Natural killer cell (primary cell): ENCODE measurements around the gene RPEL1. TPM values are rescaled to one million over a fixed set of nuclear protein-coding genes. Genes with fewer than 3 reads are reported as not detected.

Source experiments
- ATAC-seq, 3 donors: fragments of 150-1000 bp in 2 of 3; fragments of 200-7000 bp in 1 of 3; cut with Tn5 transposase; 1 replicate in 1 of 3; 2 replicates in 2 of 3; pipeline ENCODE4 v1.10.0; 2021; ENCODE audit warnings: mild to moderate bottlenecking in 2 of 3, moderate library complexity in 2 of 3
- DNase-seq, 2 donors: peaks; one replicate each; pipeline versions ENCODE4 v3.0.0 to v3.0.0-alpha.2; 2013 to 2021; ENCODE audit warnings: mixed read lengths in 1 of 2
- H3K27ac ChIP-seq: one replicate; pipeline ENCODE4 v1.5.1; 2013; ENCODE audit warnings: mild to moderate bottlenecking, low read length
- H3K27me3 ChIP-seq: one replicate; pipeline ENCODE4 v1.6.1; 2013; ENCODE audit warnings: low read length; ENCODE audit not compliant: control insufficient read depth, insufficient read depth
- H3K36me3 ChIP-seq: one replicate; pipeline ENCODE4 v1.6.1; 2013; ENCODE audit warnings: low read length; ENCODE audit not compliant: control insufficient read depth, insufficient read depth
- H3K4me1 ChIP-seq: one replicate; pipeline ENCODE4 v1.6.1; 2013; ENCODE audit warnings: low read length; ENCODE audit not compliant: control insufficient read depth, insufficient read depth
- H3K4me3 ChIP-seq: one replicate; pipeline ENCODE4 v1.5.1; 2013; ENCODE audit warnings: low read length
- H3K9me3 ChIP-seq: one replicate; pipeline ENCODE4 v1.6.1; 2013; ENCODE audit warnings: low read length; ENCODE audit not compliant: control insufficient read depth, insufficient read depth
- H3K27ac Mint-ChIP-seq, 2 donors: one replicate each; pipeline ENCODE4 v1.8.0; 2022; ENCODE audit warnings: mild to moderate bottlenecking in 2 of 2, mixed read lengths in 2 of 2, moderate library complexity in 1 of 2
- H3K27me3 Mint-ChIP-seq, 2 donors: one replicate each; pipeline ENCODE4 v1.8.0; 2022; ENCODE audit warnings: low read depth in 2 of 2, mixed read lengths in 2 of 2
- H3K36me3 Mint-ChIP-seq: one replicate; pipeline ENCODE4 v1.8.0; 2022; ENCODE audit warnings: mixed read lengths
- H3K4me1 Mint-ChIP-seq, 2 donors: one replicate each; pipeline ENCODE4 v1.8.0; 2022; ENCODE audit warnings: mixed read lengths in 2 of 2
- H3K4me3 Mint-ChIP-seq: one replicate; pipeline ENCODE4 v1.8.0; 2022; ENCODE audit warnings: mild to moderate bottlenecking, moderate library complexity, mixed read lengths
- H3K9me3 Mint-ChIP-seq, 2 donors: one replicate each; pipeline ENCODE4 v1.8.0; 2022; ENCODE audit warnings: mixed read lengths in 2 of 2
- WGBS: methylation state at CpG from one replicate; pipeline ENCODE4 v1.1.7; 2013; ENCODE audit warnings: missing lambda C conversion rate; ENCODE audit not compliant: insufficient coverage; 5-methylcytosine and 5-hydroxymethylcytosine counted together
- intact Hi-C: fragments of 100-400 bp; cut with micrococcal nuclease; formaldehyde crosslinking; loops from one replicate; pipeline ENCODE4 v1.14.2; 2022
- total RNA-seq, 4 donors: library from RNA; stranded (reverse); fragments of 120-200 nt in 1 of 4; gene quantifications; one replicate each; pipeline versions ENCODE4 v1.2.3 to v1.2.4, GENCODE V29; 2013 to 2022
- TF ChIP-seq, protein P1 (sequence below): fragments of 200-600 bp; IDR thresholded peaks from one replicate; pipeline ENCODE4 v1.8.0; 2022; ENCODE audit warnings: antibody characterized with exemption

Gene RPEL1
- total RNA-seq, 3 donors from 2014 or later (not counting 1 experiment from before 2014, with no cell fraction given), result not detected

GRCh38 chr10:103278537-103278823, 32.8 kb downstream of the RPEL1 start:
- Mint-ChIP-seq H3K27me3 (peaks cover 57 to 64% of the 10 kb centered on the region in 2 donors), H3K4me1 (peaks cover 0 to 9% of the 10 kb centered on the region in 2 donors), H3K4me3 (no peak overlapping the region), H3K36me3 (no peaks in the 10 kb centered on the region), H3K9me3 (peaks cover 0 to 4% of the 10 kb centered on the region in 2 donors), H3K27ac (no peak overlapping the region)
- H3K4me3 ChIP-seq, result no peak overlapping the region
- ATAC-seq, result no peak
- no peak overlapping the region for H3K27ac ChIP-seq
- H3K9me3 ChIP-seq, result peaks cover 4% of the 10 kb centered on the region
- H3K36me3 ChIP-seq, result no peaks in the 10 kb centered on the region
- 29% methylated on average over 12 of the region's 12 CpGs for WGBS
- H3K27me3 ChIP-seq, result peaks cover 32% of the 10 kb centered on the region
- no peak for DNase-seq
- intact Hi-C loops, result no loop called here
- TF ChIP-seq, protein P1, sequence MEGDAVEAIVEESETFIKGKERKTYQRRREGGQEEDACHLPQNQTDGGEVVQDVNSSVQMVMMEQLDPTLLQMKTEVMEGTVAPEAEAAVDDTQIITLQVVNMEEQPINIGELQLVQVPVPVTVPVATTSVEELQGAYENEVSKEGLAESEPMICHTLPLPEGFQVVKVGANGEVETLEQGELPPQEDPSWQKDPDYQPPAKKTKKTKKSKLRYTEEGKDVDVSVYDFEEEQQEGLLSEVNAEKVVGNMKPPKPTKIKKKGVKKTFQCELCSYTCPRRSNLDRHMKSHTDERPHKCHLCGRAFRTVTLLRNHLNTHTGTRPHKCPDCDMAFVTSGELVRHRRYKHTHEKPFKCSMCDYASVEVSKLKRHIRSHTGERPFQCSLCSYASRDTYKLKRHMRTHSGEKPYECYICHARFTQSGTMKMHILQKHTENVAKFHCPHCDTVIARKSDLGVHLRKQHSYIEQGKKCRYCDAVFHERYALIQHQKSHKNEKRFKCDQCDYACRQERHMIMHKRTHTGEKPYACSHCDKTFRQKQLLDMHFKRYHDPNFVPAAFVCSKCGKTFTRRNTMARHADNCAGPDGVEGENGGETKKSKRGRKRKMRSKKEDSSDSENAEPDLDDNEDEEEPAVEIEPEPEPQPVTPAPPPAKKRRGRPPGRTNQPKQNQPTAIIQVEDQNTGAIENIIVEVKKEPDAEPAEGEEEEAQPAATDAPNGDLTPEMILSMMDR, result no peak
- H3K4me1 ChIP-seq, result peaks cover 7% of the 10 kb centered on the region

GRCh38 chr10:103278862-103279298, 33.2 kb downstream of the RPEL1 start:
- no peaks in the 10 kb centered on the region for H3K36me3 ChIP-seq
- DNase-seq (peak in 1 of 2 donors; percentile 61), ATAC-seq (no peak)
- peaks cover 4% of the 10 kb centered on the region for H3K9me3 ChIP-seq
- Mint-ChIP-seq H3K27ac (no peak overlapping the region), H3K9me3 (peaks cover 0 to 4% of the 10 kb centered on the region in 2 donors), H3K36me3 (no peaks in the 10 kb centered on the region), H3K4me3 (no peak overlapping the region), H3K4me1 (peaks cover 0 to 9% of the 10 kb centered on the region in 2 donors), H3K27me3 (peaks cover 56 to 67% of the 10 kb centered on the region in 2 donors)
- TF ChIP-seq, protein P1, result no peak
- H3K27ac ChIP-seq, result no peak overlapping the region
- no peak overlapping the region for H3K4me3 ChIP-seq
- intact Hi-C loops, result no loop called here
- H3K27me3 ChIP-seq, result peaks cover 32% of the 10 kb centered on the region
- peaks cover 7% of the 10 kb centered on the region for H3K4me1 ChIP-seq
- WGBS, result 8% methylated on average over 11 of the region's 11 CpGs

DNA sequence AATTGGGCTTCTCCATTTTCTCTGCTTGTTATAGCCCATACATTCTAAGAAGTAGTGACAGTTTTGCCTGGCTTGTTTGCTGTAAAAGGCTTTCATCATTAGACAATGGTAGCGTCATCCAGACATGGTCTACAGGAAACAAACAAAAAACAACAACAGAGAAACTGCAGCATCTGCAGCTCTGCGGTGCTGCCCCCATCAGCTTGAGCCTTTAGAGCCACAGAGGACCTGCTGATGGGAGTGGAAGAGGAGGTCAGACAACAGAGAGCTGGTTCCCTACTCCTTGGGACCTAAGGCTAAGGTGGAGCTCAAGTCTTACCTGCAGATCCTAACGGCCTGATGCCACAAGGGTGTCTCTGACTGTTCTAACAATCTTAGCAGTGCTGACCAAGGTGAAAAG, 34.3 kb downstream of the RPEL1 start:
- Histone ChIP-seq H3K4me1 (peaks cover 7% of the 10 kb centered on the region), H3K36me3 (no peaks in the 10 kb centered on the region), H3K27ac (no peak overlapping the region), H3K9me3 (peaks cover 4% of the 10 kb centered on the region), H3K4me3 (no peak overlapping the region), H3K27me3 (peaks cover 32% of the 10 kb centered on the region)
- DNase-seq, result no peak
- Mint-ChIP-seq H3K27me3 (peaks cover 54 to 67% of the 10 kb centered on the region in 2 donors), H3K4me3 (no peak overlapping the region), H3K9me3 (peaks cover 0 to 4% of the 10 kb centered on the region in 2 donors), H3K27ac (no peak overlapping the region), H3K4me1 (peaks cover 0 to 9% of the 10 kb centered on the region in 2 donors), H3K36me3 (no peaks in the 10 kb centered on the region)
- intact Hi-C loops, result no loop called here
- TF ChIP-seq, protein P1, result no peak
- no peak for ATAC-seq
- WGBS, result 77% methylated on average over 3 of the region's 3 CpGs

DNA sequence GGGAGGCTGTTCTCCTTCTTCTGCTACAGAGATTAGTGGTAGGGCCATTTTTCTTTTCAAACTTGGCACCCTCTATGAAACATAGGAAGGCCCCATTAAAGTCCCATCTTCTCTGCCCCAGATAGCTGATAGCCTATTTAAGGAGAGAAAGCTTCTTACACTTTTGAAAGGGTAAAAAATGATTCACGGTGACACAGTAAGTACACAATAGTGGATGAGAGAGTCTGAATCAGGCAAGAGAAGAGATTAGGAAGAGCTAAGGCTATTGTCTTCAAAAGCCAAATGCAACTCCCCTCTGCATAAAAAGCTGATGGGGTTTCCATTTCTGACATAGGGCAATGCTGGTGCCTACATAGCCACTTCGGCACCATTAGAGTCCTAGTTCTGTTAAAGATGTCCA, 34.8 kb downstream of the RPEL1 start:
- H3K36me3 Mint-ChIP-seq, result no peaks in the 10 kb centered on the region
- no peaks in the 10 kb centered on the region for H3K36me3 ChIP-seq
- peaks cover 4% of the 10 kb centered on the region for H3K9me3 ChIP-seq
- ATAC-seq (no peak), DNase-seq (no peak)
- peaks cover 7% of the 10 kb centered on the region for H3K4me1 ChIP-seq
- H3K4me1 Mint-ChIP-seq, result peaks cover 0 to 9% of the 10 kb centered on the region in 2 donors
- H3K27me3 Mint-ChIP-seq, result peaks cover 49 to 62% of the 10 kb centered on the region in 2 donors
- TF ChIP-seq, protein P1, result no peak
- no peak overlapping the region for H3K4me3 ChIP-seq
- no peak overlapping the region for H3K27ac ChIP-seq
- H3K4me3 Mint-ChIP-seq, result no peak overlapping the region
- intact Hi-C loops, result no loop called here
- no peak overlapping the region for H3K27ac Mint-ChIP-seq
- peaks cover 28% of the 10 kb centered on the region for H3K27me3 ChIP-seq
- WGBS, result 86% methylated on average over 2 of the region's 2 CpGs
- H3K9me3 Mint-ChIP-seq, result peaks cover 0 to 4% of the 10 kb centered on the region in 2 donors
